Measurements from ENCODE around the gene PLA2G6. TPM values are rescaled to one million over a fixed set of nuclear protein-coding genes. Genes with fewer than 3 reads are reported as not detected.
"Not testable (repeated sequence)": the region's sequence is repeated elsewhere in the genome, so short reads cannot be mapped to it uniquely, and the experiment has no call there.

The PLA2G6 gene
- total RNA-seq, 1 experiment from 2014 or later = 16.2 TPM

GRCh38 chr22:38177571-38177925 is 4.1 kb downstream of the PLA2G6 start:
- H3K9me3 ChIP-seq (ENCODE audit: control insufficient read depth, insufficient read depth, low read depth, low read length); H3K27me3 ChIP-seq (ENCODE audit: control insufficient read depth, insufficient read depth, low read length); DNase-seq (ENCODE audit: low read depth, low spot score); H3K4me3 ChIP-seq (ENCODE audit: low read depth in 2 of 2, low read length in 2 of 2); in situ Hi-C loops (cut with HindIII; ENCODE audit: low pct_unique_long_range_greater_than_20kb, low sequenced_read_pairs); BruUV-seq (replicated peaks); H3K36me3 ChIP-seq (ENCODE audit: control insufficient read depth, insufficient read depth, low read length); ATAC-seq; intact Hi-C loops (cut with micrococcal nuclease; ENCODE audit: unreplicated experiment); CTCF ChIA-PET: not testable (repeated sequence)
- peak overlapping the region; percentile 75 for H3K27ac ChIP-seq (ENCODE audit: low read length)
- POLR2A ChIA-PET = interaction anchor here (0.7 kb wide), 1 partner anchor 339 kb away, joined by 5 read pairs; no protein-coding TSS in a partner anchor
- H3K4me1 ChIP-seq (ENCODE audit: control insufficient read depth, insufficient read depth, low read length) = peaks cover 51% of the 10 kb centered on the region

DNA sequence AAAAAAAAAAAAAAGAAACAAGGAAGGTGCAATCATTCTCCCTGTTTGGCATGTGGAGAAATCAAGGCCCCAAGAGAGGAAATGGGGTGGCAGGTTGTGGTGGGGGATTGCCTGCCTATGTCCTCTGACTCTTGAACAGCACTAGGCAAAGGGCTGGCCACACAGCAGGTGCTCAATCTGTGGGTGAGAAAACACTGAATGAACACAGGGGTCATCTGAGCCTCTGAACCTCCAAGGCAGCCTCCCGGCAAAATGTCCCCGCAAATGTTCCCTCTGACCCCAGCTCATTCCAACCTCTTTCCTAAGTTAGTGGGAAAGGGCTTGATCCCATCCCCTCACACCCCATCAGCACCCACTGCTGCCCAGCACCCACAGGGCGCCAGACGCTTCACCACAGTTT is 4.6 kb downstream of the PLA2G6 start:
- no peaks in the 10 kb centered on the region for H3K27me3 ChIP-seq (ENCODE audit: control insufficient read depth, insufficient read depth, low read length)
- DNase-seq (ENCODE audit: low read depth, low spot score) = no peak
- no peak overlapping the region for H3K4me3 ChIP-seq (ENCODE audit: low read depth in 2 of 2, low read length in 2 of 2)
- ChIA-PET POLR2A (interaction anchor here (0.7 kb wide), 1 partner anchor 339 kb away, joined by 5 read pairs; no protein-coding TSS in a partner anchor), CTCF (no interaction called here)
- no peaks in the 10 kb centered on the region for H3K36me3 ChIP-seq (ENCODE audit: control insufficient read depth, insufficient read depth, low read length)
- no peak for TF ChIP-seq POLR2AphosphoS5 (IDR thresholded peaks at IDR 0.05; ENCODE audit: low read depth, low read length)
- no peak for TF ChIP-seq CTCF (IDR thresholded peaks at IDR 0.05)
- TF ChIP-seq REST (IDR thresholded peaks at IDR 0.05; ENCODE audit: insufficient read depth in 1 of 2, low read depth in 2 of 2, low read length in 1 of 2) = no peak
- TF ChIP-seq SIN3A (IDR thresholded peaks at IDR 0.05; ENCODE audit: borderline replicate concordance, insufficient read depth, low read depth, low read length) = no peak
- no peak for TF ChIP-seq TCF7L2 (IDR thresholded peaks at IDR 0.05; ENCODE audit: low read depth, low read length)
- ATAC-seq = no peak
- no TSS peak for BruUV-seq (replicated peaks)
- in situ Hi-C loops (cut with HindIII; ENCODE audit: low pct_unique_long_range_greater_than_20kb, low sequenced_read_pairs) (no loop called here), intact Hi-C loops (cut with micrococcal nuclease; ENCODE audit: unreplicated experiment) (no loop called here)
- no peaks in the 10 kb centered on the region for H3K9me3 ChIP-seq (ENCODE audit: control insufficient read depth, insufficient read depth, low read depth, low read length)
- H3K4me1 ChIP-seq (ENCODE audit: control insufficient read depth, insufficient read depth, low read length) = peaks cover 54% of the 10 kb centered on the region
- H3K27ac ChIP-seq (ENCODE audit: low read length) = 0 out of 2 replicates have a peak overlapping the region, but pooled peaks have one; percentile 35

DNA sequence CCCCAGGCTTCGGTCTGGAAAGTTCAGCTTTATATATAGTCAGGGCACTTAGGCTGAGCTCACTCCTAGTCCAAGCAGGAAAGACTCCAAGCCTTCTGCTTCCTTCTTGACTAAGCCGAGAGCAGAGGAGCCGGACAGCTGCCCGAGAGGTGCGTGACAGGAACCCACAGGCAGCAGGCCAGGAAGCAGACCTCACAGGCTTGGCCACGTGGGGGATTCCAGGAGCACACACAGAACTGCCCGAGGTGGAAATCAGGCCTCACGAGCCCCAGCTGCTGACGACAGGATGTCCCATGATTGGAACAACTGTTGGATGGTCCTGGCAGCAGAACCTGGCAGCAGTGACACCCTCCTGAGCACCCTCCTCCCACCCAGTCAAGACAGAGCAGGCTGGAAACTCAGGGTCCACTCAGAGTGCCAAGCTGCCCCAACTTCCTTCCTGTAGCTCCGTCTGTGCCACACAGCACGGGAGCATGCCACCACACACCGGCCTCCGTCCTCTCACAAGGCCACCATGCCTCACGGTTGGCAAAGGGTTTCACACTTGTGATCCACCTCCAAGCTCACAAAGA is 5.4 kb downstream of the PLA2G6 start:
- ChIA-PET POLR2A (no interaction called here), CTCF (interaction anchor here (0.6 kb wide), 2 partner anchors 59 to 281 kb away, joined by 6 to 8 read pairs; no protein-coding TSS in a partner anchor)
- ATAC-seq = peak; percentile 43; the same call in 1 of the 2 replicates
- Histone ChIP-seq H3K27me3 (ENCODE audit: control insufficient read depth, insufficient read depth, low read length) (no peaks in the 10 kb centered on the region), H3K9me3 (ENCODE audit: control insufficient read depth, insufficient read depth, low read depth, low read length) (no peaks in the 10 kb centered on the region), H3K4me1 (ENCODE audit: control insufficient read depth, insufficient read depth, low read length) (peaks cover 52% of the 10 kb centered on the region), H3K27ac (ENCODE audit: low read length) (peak overlapping the region; percentile 48), H3K36me3 (ENCODE audit: control insufficient read depth, insufficient read depth, low read length) (no peaks in the 10 kb centered on the region), H3K4me3 (ENCODE audit: low read depth in 2 of 2, low read length in 2 of 2) (no peak overlapping the region)
- in situ Hi-C loops (cut with HindIII; ENCODE audit: low pct_unique_long_range_greater_than_20kb, low sequenced_read_pairs) (no loop called here), intact Hi-C loops (cut with micrococcal nuclease; ENCODE audit: unreplicated experiment) (no loop called here)
- DNase-seq (ENCODE audit: low read depth, low spot score) = no peak
- BruUV-seq (replicated peaks) = no TSS peak
- TF ChIP-seq REST (IDR thresholded peaks at IDR 0.05; ENCODE audit: insufficient read depth in 1 of 2, low read depth in 2 of 2, low read length in 1 of 2) = no peak
- no peak for TF ChIP-seq SIN3A (IDR thresholded peaks at IDR 0.05; ENCODE audit: borderline replicate concordance, insufficient read depth, low read depth, low read length)
- TF ChIP-seq CTCF (IDR thresholded peaks at IDR 0.05) = no peak
- TF ChIP-seq TCF7L2 (IDR thresholded peaks at IDR 0.05; ENCODE audit: low read depth, low read length) = no peak
- TF ChIP-seq POLR2AphosphoS5 (IDR thresholded peaks at IDR 0.05; ENCODE audit: low read depth, low read length) = no peak
